BLaER1 (cell line): ENCODE measurements around the gene CENPK.

Experiments
- H3K27ac ChIP-seq: shearing (Covaris generic); formaldehyde crosslinking; 2 replicates; pipeline ENCODE4 v1.8.1; 2022
- H3K27me3 ChIP-seq: shearing (Covaris generic); formaldehyde crosslinking; 2 replicates; pipeline ENCODE4 v1.8.1; 2022
- H3K36me3 ChIP-seq: shearing (Covaris generic); formaldehyde crosslinking; 2 replicates; pipeline ENCODE4 v1.8.1; 2022
- H3K4me1 ChIP-seq: shearing (Covaris generic); formaldehyde crosslinking; 2 replicates; pipeline ENCODE4 v1.8.1; 2022
- H3K4me2 ChIP-seq: shearing (Covaris generic); formaldehyde crosslinking; 2 replicates; pipeline ENCODE4 v1.8.1; 2022
- H3K4me3 ChIP-seq: shearing (Covaris generic); formaldehyde crosslinking; 2 replicates; pipeline ENCODE4 v1.8.1; 2022
- H3K9ac ChIP-seq: shearing (Covaris generic); formaldehyde crosslinking; 2 replicates; pipeline ENCODE4 v1.8.1; 2022
- H3K9me3 ChIP-seq: shearing (Covaris generic); formaldehyde crosslinking; 2 replicates; pipeline ENCODE4 v1.8.1; 2022
- H4K20me1 ChIP-seq: shearing (Covaris generic); formaldehyde crosslinking; 2 replicates; pipeline ENCODE4 v1.8.1; 2022
- Cebpa-rat ChIP-seq: shearing (Covaris generic); IDR thresholded peaks from 2 replicates; pipeline ENCODE4 v1.8.1; 2022

The CENPK gene

GRCh38 chr5:65481635-65482295, 81.2 kb downstream of the CENPK start, which contains the start of gene ADAMTS6:
Gene ADAMTS6, minus strand, starts transcription at chr5:65481920. Its CDS starts 8,247 bp downstream, at chr5:65473673.
- Histone ChIP-seq H3K4me1 (peaks cover 9% of the 10 kb centered on the region), H3K27me3 (no peaks in the 10 kb centered on the region), H4K20me1 (no peaks in the 10 kb centered on the region), H3K9me3 (peaks cover 3% of the 10 kb centered on the region; the same call in 1 of the 2 replicates), H3K36me3 (0 out of 2 replicates have a peak, but pooled peaks cover under 1% of the 10 kb centered on the region), H3K27ac (peak within 1 kb of the TSS; percentile 56; the same call in 1 of the 2 replicates), H3K4me2 (peak within 1 kb of the TSS; percentile 79), H3K4me3 (peak within 1 kb of the TSS; percentile 70), H3K9ac (peak within 1 kb of the TSS; percentile 74)
- TF ChIP-seq Cebpa-rat = no peak

- Histone ChIP-seq H3K4me2 (peak overlapping the region; percentile 79), H3K27ac (peak overlapping the region; percentile 39; the same call in 1 of the 2 replicates), H4K20me1 (no peaks in the 10 kb centered on the region), H3K27me3 (no peaks in the 10 kb centered on the region), H3K9ac (peak overlapping the region; percentile 74), H3K4me1 (peaks cover 9% of the 10 kb centered on the region), H3K4me3 (peak overlapping the region; percentile 70), H3K36me3 (no peaks in the 10 kb centered on the region), H3K9me3 (peaks cover 3% of the 10 kb centered on the region; the same call in 1 of the 2 replicates)
- TF ChIP-seq Cebpa-rat = no peak
These were observed 81.8 kb downstream of the CENPK start for GRCh38 chr5:65481171-65481581.

GRCh38 chr5:65480306-65480865, 82.6 kb downstream of the CENPK start:
- Histone ChIP-seq H3K9me3 (peaks cover under 1% of the 10 kb centered on the region; the same call in 1 of the 2 replicates), H3K9ac (peak overlapping the region; percentile 68; the same call in 1 of the 2 replicates), H3K27ac (peak overlapping the region; percentile 8; the same call in 1 of the 2 replicates), H4K20me1 (no peaks in the 10 kb centered on the region), H3K36me3 (no peaks in the 10 kb centered on the region), H3K4me3 (peak overlapping the region; percentile 70), H3K4me2 (peak overlapping the region; percentile 79), H3K4me1 (peaks cover 9% of the 10 kb centered on the region), H3K27me3 (no peaks in the 10 kb centered on the region)
- TF ChIP-seq Cebpa-rat = no peak

GRCh38 chr5:65479527-65479926, 83.4 kb downstream of the CENPK start:
- H3K36me3 ChIP-seq = no peaks in the 10 kb centered on the region
- no peaks in the 10 kb centered on the region for H3K9me3 ChIP-seq
- H4K20me1 ChIP-seq = no peaks in the 10 kb centered on the region
- H3K27ac ChIP-seq = no peak overlapping the region
- no peak overlapping the region; the same call in 1 of the 2 replicates for H3K4me3 ChIP-seq
- peak overlapping the region; percentile 79 for H3K4me2 ChIP-seq
- no peak overlapping the region for H3K9ac ChIP-seq
- no peaks in the 10 kb centered on the region for H3K27me3 ChIP-seq
- no peak for TF ChIP-seq Cebpa-rat
- peaks cover 9% of the 10 kb centered on the region for H3K4me1 ChIP-seq

GRCh38 chr5:65478336-65478735, 84.6 kb downstream of the CENPK start:
- Histone ChIP-seq H4K20me1 (no peaks in the 10 kb centered on the region), H3K4me3 (no peak overlapping the region), H3K9ac (no peak overlapping the region), H3K9me3 (no peaks in the 10 kb centered on the region), H3K4me1 (peaks cover 9% of the 10 kb centered on the region), H3K36me3 (no peaks in the 10 kb centered on the region), H3K27ac (no peak overlapping the region), H3K4me2 (no peak overlapping the region), H3K27me3 (no peaks in the 10 kb centered on the region)
- no peak for TF ChIP-seq Cebpa-rat

- H3K27me3 ChIP-seq = no peaks in the 10 kb centered on the region
- no peak overlapping the region for H3K27ac ChIP-seq
- no peak for TF ChIP-seq Cebpa-rat
- H3K4me2 ChIP-seq = no peak overlapping the region
- H4K20me1 ChIP-seq = no peaks in the 10 kb centered on the region
- H3K4me1 ChIP-seq = peaks cover 9% of the 10 kb centered on the region
- H3K36me3 ChIP-seq = no peaks in the 10 kb centered on the region
- H3K9me3 ChIP-seq = no peaks in the 10 kb centered on the region
- no peak overlapping the region for H3K4me3 ChIP-seq
- H3K9ac ChIP-seq = no peak overlapping the region
These were observed 87.1 kb downstream of the CENPK start for GRCh38 chr5:65475895-65476294.

- no peak overlapping the region for H3K9ac ChIP-seq
These were observed 87.6 kb downstream of the CENPK start for GRCh38 chr5:65475336-65475735.

GRCh38 chr5:65474130-65474711, 88.7 kb downstream of the CENPK start:
- Histone ChIP-seq H4K20me1 (no peaks in the 10 kb centered on the region), H3K4me1 (no peaks in the 10 kb centered on the region), H3K4me2 (no peak overlapping the region), H3K4me3 (no peak overlapping the region), H3K9ac (no peak overlapping the region), H3K27ac (no peak overlapping the region), H3K27me3 (no peaks in the 10 kb centered on the region), H3K36me3 (no peaks in the 10 kb centered on the region), H3K9me3 (no peaks in the 10 kb centered on the region)
- no peak for TF ChIP-seq Cebpa-rat

More at GRCh38 chr5:65475336-65475735, 87.6 kb downstream of the CENPK start:
- Histone ChIP-seq H3K27ac (no peak overlapping the region), H3K27me3 (no peaks in the 10 kb centered on the region), H3K4me3 (no peak overlapping the region), H3K9me3 (no peaks in the 10 kb centered on the region), H3K4me1 (peaks cover 9% of the 10 kb centered on the region), H3K4me2 (no peak overlapping the region), H4K20me1 (no peaks in the 10 kb centered on the region), H3K36me3 (no peaks in the 10 kb centered on the region)
- TF ChIP-seq Cebpa-rat = no peak

GRCh38 chr5:65468633-65469032, 94.3 kb downstream of the CENPK start:
- Histone ChIP-seq H3K9me3 (no peaks in the 10 kb centered on the region), H4K20me1 (no peaks in the 10 kb centered on the region), H3K36me3 (no peaks in the 10 kb centered on the region), H3K27me3 (no peaks in the 10 kb centered on the region), H3K4me1 (no peaks in the 10 kb centered on the region), H3K27ac (no peak overlapping the region), H3K9ac (no peak overlapping the region), H3K4me3 (no peak overlapping the region), H3K4me2 (no peak overlapping the region)
- no peak for TF ChIP-seq Cebpa-rat
